SIG-M5 (cell line): ENCODE measurements around the gene CEP89.
"Not testable (repeated sequence)": the region's sequence is repeated elsewhere in the genome, so short reads cannot be mapped to it uniquely, and the experiment has no call there.

ENCODE experiments used
- DNase-seq: peaks from one replicate; lab custom pipeline; 2025; lab: John Stamatoyannopoulos, UW

CEP89 gene

DNA sequence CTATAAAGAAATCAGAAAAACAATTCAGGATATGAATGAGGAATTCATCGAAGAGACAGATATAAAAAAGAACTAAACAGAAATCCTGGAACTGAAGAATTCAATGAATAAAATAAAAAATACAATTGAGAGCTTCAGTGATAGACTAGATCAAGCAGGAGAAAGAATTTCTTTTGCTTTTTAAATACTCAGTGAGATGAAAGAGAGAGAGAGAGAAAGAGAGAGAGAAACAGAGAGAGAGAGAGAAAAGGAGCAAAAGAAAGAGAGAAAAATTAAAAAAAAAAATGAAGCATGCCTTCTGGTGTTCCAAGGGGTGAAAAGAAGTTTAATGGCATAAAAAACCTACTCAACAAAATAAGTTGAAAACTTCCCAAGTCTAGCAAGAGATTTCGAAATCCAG lies 80.1 kb downstream of the CEP89 start:
- no peak for DNase-seq

DNA sequence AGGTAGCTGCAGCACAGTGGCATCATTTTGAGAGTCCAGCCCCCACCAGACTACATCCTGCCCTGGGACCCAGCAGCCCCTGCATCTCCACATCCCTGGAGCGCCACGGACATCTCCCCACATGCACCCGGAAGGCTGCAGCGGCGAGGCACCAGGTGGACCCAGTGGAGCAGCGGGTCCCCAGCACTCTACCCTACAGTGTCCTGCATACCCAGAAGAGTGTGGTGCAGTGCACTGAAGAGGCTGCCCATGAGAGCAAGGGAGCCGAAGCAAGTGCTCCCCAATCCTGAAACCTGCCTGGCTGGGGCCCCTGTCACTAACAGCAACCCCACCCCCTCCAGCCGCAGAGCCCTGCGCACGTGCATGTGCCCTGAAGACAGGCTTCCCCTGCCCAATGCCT lies 80.9 kb downstream of the CEP89 start:
- no peak for DNase-seq

DNA sequence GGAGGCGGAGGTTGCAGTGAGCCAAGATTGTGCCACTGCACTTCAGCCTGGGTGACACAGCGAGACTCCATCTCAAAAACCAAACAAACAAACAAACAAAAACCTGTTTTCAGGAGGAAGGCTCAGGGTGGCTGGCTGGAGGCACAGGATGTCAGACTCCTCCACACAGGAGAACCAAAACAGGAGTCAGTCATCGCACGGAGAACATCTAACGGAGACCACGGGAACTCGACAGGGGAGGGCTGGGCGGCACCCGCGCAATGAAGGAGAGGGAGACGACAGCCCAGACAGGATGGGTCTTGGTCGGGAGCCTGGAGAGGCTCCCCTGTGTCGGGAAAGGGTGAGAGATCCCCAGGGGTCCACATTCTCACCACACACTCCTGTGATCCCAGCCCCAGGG lies 81.4 kb downstream of the CEP89 start:
- DNase-seq = no peak

DNA sequence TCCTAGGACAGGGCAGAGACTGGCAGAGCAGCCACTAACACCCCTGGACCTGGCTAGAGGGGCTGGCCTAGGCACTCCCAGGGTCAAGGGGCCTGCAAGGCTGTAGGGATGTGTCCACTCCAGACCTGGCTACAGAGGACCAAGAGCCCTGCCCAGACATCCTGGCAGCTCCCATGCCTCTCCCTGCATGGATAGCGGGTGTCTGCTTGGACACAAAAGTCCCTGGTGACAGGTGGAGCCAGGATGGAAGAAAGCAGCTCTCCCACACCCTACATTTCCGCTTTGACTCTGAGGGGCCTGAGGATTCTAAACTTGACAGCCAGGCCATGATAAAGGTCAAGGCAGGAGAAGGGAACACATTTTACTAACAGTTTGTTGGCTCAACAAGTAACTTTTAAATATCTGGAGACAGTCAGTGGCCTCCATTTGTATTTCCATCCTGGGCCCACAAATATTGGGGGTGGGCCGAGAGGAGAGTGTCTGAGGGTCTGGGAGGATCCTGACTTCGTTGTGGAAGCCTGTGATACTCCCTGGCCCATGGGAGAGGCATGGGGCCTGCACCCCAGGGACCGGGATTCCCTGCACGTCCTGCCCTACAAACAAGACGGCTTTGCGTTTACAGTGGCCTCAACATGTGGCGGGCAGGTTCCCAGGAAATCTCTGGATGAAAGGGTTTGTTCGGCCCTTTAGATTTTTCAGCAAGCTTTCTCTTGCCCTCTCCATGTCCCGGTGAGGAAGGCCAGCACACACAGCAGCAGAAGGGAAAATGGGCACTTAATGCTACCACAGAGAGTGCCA lies 82.4 kb downstream of the CEP89 start:
- no peak for DNase-seq

DNA sequence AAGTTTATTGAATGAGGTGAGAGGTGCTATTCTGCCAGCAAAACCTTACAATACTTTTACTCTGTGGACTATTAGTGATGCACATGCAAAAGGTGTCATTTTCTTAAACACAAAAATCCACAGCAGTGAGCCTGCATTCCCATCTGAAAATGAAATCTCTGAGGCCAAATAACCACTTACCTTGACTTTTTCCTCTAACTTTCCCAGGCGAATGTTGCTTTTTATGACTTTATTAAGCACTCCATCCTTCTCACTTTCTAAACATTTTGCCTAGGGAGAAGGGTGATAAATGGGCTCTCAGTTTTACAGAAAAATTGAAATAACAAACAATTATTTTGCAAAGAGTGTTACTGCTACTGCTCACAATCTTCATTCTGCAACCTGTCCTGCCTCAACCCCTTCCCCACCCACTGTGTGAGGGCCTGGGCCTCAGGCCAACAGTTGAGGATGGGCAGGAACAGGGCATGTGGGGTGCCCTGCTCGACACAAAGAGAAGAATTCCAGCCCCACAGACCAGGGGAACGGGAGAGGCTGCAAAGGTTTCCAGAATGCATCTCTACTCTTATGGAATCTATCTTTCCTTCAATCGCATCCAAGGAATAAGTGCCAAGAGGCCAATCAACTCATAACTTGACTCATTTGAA lies 84.1 kb downstream of the CEP89 start:
- no peak for DNase-seq

DNA sequence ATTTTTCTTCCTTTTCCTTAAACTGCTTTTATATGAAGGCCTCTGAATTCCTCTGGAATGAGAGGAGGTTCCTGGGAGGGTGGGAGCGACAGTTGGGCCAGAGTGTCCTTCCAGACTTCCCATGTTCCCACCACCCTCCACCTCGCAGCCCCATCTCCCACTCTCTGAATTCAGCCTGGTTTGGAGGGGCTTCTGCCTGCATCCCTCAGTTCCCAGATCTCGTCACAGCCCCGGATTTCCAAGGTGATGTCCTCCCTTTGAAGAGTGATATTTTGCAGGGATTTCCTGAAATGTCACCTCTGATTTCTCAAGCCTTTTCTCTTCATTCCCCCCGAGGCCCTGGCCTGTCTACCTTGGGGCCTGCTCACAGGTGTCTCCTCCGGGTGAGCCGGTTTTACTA lies 85.5 kb downstream of the CEP89 start:
- DNase-seq = no peak

DNA sequence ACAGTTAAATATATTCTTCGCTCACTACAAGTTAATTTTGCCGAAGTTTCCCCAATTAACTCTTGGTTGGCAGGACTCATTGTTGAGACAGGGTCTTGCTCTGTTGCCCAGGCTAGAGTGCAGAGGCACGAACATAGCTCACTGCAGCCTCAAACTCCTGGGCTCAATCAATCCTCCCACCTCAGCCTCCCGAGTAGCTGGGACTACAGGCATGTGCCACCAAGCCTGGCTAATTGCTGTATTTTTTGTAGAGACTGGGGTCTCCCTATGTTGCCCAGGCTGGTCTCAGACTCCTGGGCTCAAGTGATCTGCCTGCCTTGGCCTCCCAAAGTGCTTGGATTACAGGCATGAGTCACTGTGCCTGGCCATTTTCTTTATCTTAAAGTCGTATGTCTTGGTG lies 86.5 kb downstream of the CEP89 start:
- DNase-seq = not testable (repeated sequence)

DNA sequence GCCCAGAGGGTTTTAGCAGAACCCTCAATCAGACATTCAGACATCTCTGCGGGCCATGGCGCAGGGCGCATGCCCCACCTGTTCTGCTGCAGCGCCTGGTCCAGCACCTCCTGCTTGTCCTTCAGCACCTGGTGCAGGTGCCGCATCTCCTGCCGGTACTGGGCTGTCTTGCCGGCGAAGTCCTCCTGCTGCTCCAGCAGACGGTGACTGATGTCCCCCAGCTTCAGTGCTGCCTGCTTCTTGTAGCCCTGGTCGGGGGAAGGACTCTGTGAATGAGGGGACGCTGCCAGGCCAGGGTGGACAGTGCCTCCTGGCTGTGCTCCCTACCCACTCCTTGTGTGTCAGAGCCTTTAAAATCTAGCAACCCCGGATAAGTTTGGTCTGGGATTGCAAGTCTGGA lies 90.0 kb downstream of the CEP89 start:
- DNase-seq = no peak

DNA sequence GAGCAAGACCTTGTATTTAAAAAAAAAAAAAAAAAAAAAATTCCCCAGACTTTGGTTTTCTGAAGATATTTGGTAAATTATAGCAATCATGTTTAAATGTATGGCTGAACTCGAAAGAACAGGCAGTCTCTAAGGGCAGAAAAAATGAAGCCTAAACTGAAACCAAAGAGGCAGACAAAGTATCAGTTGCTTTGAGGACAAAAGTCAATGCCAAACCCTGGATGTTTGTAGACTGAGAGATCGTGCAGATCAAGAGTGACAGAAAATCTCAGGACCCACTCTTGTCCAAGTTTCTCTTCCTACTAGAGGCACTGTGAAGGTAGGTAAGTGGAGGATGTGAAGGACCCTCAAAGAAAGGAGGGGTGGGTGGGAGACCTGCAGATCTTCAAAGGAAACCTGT lies 91.1 kb downstream of the CEP89 start:
- no peak for DNase-seq

DNA sequence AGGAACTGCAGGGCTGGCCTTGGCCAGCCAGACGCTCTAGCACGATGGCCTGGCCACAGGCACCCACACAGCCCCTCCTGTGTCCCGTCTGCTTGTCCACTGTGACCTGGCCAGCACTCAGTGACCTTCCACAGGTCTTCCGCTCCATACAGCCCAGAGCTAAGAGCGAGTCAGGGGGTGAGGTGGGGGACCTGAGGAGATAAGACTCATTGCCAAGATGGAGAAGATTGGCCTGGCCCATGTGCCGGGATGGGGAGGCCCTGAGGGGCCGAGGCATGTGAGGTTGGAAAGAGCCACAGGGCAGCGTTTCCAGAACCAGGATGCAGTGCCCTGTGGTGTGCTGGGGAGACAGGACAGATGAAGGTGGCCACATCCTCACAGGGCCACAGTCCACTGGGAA lies 92.0 kb downstream of the CEP89 start:
- DNase-seq = no peak

DNA sequence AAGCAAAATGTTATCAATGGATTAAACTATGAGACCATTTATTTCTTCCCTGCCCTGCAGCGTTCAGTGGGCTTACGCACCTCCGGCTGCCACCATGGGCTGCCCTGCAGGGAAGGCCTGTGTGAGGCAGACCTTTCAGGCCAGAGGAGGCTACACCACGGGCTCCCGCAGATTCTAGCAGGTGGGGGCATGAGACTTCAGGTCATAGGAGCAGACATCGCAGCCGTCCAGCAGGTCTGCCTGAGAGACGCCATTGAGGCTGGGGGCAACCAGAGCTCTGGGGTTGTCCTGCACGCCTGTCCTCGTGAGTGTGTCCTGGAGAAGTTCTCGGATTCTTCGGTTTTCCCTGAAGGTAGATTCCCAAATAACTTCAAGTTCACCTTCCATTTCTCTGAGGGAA lies 92.8 kb downstream of the CEP89 start:
- DNase-seq = no peak

DNA sequence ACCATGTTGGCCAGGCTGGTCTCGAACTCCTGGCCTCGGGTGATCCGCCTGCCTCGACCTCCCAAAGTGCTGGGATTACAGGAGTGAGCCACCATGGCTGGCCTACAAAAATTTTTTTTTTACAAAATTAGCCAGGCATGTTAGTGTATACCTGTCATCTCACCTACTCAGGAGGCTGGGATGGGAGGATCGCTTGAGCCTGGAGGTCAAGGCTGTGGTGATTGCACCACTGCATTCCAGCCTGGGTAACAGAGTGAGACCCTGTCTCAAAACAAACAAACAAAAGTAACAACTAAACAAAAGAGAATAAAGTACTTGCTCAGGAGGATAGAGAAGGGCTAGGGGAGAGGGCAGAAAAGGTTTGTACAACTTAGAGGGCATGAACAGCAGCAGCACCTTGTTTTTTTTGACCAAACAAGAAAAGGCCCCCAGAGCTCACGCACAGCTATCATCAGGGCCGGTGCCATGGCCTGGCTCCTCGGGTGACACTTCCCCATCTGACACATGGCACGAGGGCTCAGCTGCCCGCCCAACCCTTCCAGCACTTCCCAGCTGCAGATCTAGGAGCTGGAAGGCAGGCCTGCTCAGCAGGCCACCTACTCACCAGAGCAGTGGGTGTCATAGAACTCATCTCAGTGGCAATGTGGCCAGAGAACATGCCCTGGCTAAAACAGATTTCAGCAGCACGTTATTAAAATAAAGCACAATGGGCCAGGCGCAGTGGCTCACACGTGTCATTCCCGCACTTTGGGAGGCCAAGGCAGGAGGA lies 93.6 kb downstream of the CEP89 start:
- no peak for DNase-seq

DNA sequence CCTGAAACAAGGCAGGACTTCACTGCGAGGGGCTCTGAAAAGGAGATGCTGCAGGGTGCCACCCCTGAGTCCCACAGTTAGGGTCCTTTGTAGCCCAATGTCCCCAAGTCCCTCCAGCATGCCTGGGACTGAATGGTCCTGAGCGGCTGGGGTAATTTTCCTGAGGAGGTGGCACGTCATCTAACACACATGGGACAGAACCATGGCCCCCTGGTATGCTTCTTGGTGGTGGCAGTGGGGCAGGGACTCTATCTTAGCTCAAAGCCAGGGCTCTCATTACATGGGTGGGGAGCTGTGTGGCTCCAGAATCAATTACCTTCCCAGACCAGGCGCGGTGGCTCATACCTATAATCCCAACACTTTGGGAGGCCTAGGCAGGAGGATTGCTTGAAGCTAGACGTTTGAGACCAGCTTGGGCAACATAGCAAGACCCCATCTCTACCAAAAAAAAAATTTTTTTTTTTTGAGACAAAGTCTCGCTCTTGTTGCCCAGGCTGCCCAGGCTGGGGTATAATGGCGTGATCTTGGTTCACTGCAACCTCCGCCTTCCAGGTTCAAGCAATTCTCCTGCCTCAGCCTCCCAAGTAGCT lies 94.3 kb downstream of the CEP89 start:
- DNase-seq = no peak

DNA sequence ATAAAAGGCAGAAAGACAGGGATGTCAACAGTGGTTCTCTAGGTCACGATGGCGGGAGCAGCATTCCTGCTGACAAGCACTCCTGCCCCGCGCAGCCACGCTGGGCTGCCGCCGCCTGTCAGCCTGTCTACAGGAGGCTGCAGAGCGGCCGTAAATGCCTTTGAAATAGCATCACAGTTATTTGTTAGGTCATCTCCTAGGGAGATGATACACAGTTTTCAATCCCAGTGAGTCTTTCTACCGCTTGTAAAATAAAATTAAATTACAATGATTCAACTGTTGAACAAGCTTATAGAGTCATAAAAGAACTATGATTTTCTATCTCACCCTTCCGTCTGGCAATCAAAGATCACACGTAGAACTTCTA lies 94.9 kb downstream of the CEP89 start:
- DNase-seq = no peak

DNA sequence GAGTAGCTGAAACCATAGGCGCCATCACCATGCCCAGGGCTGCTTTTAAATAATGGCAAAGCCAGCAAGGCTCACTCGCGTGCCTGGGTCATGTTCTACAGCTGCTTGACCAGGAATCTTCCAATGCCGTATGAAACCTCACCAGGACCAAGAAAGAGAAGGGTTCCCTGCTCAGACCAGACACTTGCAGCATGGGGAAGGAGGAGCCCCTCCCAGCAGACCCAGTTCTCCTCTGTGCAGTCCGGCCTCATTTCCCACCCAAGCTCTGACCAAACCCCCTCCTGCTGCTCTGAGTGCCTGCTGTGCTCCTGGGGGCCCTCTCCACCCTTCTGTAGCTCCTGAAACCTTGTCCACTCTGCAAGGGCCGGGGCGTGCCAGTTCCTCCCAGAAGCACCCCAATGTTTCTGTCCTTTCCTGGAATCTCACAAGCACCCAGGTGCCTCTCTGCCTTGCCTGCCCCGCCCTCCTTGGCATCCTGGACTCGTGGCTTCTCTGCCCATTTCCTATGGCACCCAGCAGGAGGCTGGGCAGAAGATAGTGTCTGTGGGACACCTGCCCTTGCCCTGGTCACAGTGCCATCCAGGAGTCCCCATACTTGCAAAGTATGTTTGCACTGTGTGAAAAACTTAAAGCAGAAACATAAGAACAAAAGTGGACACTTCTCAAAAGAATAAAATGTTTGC lies 95.4 kb downstream of the CEP89 start:
- DNase-seq = no peak

DNA sequence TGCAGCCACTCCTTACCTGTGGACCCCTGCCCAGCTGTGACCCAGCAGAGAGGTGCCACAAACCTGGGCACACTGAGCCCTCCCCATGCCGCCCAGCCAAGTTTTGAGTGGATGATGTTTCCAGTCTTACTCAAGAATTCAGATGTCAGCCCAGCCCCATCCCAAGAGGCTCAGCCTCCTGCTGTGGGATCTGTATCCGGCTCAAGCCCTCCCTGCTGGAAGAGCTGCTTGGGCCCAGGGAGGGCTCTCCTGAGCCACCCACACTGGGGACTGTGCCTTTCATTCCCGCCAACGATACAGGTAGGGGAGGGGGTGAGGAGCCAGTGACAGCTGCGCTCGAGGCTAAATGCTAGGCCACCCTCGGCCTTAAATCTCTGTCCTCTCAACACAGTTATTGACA lies 96.3 kb downstream of the CEP89 start:
- DNase-seq = no peak

DNA sequence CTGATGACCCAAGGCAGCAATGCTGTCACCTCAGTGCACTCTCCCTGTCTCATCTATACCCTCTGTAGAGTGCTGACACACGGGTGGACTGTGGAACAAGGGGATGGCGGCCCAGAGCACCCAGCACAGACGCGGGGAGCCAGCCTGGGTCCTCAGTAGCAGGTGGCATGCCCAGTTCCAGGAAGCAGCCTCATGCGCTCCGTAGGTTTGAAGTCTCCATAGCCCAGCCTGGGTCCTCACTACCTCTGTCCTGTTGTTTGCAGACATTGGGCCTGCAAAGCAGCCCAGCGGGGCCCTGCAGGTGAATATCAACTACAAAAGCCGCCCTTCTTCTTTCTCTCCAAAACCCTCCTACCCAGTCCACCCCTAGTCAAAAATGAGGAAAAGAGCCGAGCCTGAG lies 97.2 kb downstream of the CEP89 start:
- no peak for DNase-seq

DNA sequence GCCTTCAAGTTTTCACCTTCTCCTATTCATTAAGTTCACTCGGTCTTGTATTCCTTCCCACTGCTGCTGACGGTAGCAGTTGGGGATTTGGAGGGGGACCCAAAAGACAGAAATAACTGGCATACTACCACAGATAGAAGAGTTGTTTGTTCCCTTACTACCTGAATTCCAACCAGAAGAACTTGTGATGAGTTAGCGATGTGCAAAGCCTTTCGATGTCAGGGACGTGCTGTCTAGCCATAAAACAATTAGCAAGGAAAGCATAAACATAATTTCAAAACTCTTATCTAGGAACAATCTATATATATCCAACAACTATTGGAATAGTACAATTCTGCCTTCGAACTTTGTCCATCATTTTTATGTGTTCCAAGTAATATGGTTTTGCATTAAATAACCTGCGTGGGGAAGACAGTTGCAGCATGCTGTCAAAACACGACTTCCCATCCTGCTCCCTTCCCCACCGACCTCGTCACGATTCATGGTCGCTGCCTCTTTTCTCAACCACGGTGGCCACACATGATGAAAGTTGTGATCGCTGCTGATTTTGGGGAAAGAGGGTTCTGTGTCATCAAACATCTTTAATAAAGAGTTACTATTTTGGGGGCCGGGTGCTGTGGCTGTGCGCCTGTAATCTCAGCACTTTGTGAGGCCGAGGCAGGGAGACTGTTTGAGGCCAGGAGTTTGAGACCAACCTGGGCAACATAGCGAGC lies 98.4 kb downstream of the CEP89 start:
- no peak for DNase-seq

DNA sequence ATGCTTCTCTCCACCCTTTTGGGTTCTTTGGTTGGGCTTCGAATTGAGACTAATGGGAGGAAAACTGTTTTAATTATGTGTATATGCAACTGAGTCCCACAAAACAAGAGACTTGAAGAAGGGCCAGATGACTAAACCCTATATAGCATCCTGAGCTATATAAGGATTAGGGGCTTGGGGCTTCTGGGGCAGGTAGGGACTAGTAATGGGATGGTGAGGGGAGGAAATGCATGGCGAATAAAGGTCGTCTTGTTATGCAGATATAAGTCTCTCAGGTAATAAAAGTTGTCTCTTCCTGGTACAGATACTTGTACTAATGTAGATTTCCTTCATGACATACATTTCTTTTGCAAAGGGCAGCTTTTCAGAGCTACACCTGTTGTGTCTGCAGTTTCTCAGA lies 99.4 kb downstream of the CEP89 start:
- DNase-seq = no peak

DNA sequence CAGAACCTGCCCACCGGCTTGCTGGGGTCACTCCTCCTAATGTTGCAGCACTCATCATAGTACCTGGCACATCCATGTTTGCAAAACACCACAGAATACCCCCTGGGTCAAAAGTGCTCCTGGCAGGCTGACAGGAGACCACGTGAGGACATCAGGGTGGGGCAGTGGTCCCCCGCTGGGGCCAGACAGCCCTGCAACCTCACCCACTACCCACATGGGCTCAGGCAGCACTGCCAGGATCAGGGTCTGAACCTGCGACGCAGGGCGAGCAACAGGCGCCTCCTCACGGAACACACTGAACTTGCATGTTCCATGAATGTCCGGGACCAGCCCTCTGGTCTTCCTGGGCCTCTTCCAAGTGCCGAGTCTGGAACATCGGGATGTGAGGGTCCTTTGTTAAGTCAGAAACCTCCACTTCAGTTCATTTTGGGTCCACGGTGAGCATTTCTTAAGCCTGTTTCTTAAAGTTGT lies 100.7 kb downstream of the CEP89 start:
- no peak for DNase-seq

DNA sequence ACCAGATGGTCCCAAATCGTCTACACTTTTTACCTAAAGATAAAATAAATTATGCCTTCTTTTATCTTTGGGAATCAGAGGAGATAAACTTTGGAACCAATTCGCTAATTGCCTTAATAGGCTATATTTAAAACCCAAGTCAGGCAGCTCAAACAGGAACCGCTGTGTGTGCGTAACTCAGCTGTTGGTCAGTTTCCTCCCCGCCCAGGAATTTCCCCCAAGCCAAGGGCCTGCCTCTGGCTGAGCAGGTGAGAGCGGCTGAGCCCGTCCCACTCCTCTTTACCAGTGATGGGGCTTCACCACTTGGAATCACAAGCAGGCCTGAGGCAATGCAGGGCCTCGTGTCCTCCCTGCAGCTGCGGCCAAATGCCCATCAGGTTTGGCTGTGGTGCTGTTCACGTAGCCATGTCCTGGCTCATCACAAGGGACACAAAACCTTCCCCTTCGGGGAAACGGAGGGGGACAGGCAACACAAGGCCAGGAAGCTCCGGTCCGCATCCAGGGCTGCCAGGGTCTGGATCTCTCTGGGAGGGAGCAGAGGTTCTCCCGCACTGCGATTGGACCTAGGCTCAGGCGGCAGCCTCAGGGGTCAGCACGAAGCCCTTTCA lies 101.7 kb downstream of the CEP89 start:
- no peak for DNase-seq
